CD14-positive monocyte (primary cell): ENCODE measurements around the gene PCP2. TPM values are rescaled to one million over a fixed set of nuclear protein-coding genes. Genes with fewer than 3 reads are reported as not detected.

Experiments used
- DNase-seq, 3 donors: peaks; one replicate each; pipeline ENCODE4 v3.0.0-alpha.2; 2011 to 2022
- H2AFZ ChIP-seq: 2 replicates; pipeline ENCODE4 v1.6.0; 2012; ENCODE audit warnings: mild to moderate bottlenecking, low read depth, low read length, inconsistent platforms; ENCODE audit not compliant: insufficient read depth, poor library complexity, severe bottlenecking
- H3K27ac ChIP-seq, 2 donors: 1 replicate in 1 of 2; 2 replicates in 1 of 2; pipeline ENCODE4 v1.5.1; 2012 to 2013; ENCODE audit warnings: low read length in 2 of 2, control low read depth in 1 of 2, inconsistent platforms in 1 of 2, low read depth in 1 of 2, mild to moderate bottlenecking in 1 of 2
- H3K27me3 ChIP-seq, 2 donors: one replicate each; pipeline versions ENCODE4 v1.6.0 to v1.6.1; 2011 to 2013; ENCODE audit warnings: low read length in 2 of 2; ENCODE audit not compliant: control insufficient read depth in 2 of 2, insufficient read depth in 2 of 2
- H3K36me3 ChIP-seq, 2 donors: replicated peaks in 1 of 2; 1 replicate in 1 of 2; 2 replicates in 1 of 2; pipeline versions ENCODE4 v1.5.1 to v1.6.1; 2012 to 2013; ENCODE audit warnings: low read length in 2 of 2, control low read depth in 1 of 2, inconsistent platforms in 1 of 2, mild to moderate bottlenecking in 1 of 2; ENCODE audit not compliant: insufficient read depth in 2 of 2, control insufficient read depth in 1 of 2
- H3K4me1 ChIP-seq, 2 donors: 1 replicate in 1 of 2; 2 replicates in 1 of 2; pipeline versions ENCODE4 v1.5.1 to v1.6.1; 2012 to 2013; ENCODE audit warnings: low read length in 2 of 2, control low read depth in 1 of 2, inconsistent platforms in 1 of 2, mild to moderate bottlenecking in 1 of 2, moderate library complexity in 1 of 2; ENCODE audit not compliant: insufficient read depth in 2 of 2, control insufficient read depth in 1 of 2
- H3K4me2 ChIP-seq: replicated peaks from 2 replicates; pipeline ENCODE3; 2012; ENCODE audit warnings: low read length, moderate library complexity, mild to moderate bottlenecking; ENCODE audit not compliant: poor library complexity, severe bottlenecking; ENCODE audit errors: extremely low read depth
- H3K4me3 ChIP-seq, 3 experiments: fragments of 200-600 bp in 1 of 3; sonication (generic) in 1 of 3; replicated peaks in 1 of 3; 1 replicate in 2 of 3; 2 replicates in 1 of 3; pipeline ENCODE4 v1.5.1; 2011 to 2013; ENCODE audit warnings: low read length in 3 of 3, mild to moderate bottlenecking in 3 of 3, control low read depth in 2 of 3, low read depth in 2 of 3, inconsistent platforms in 1 of 3, moderate library complexity in 1 of 3
- H3K79me2 ChIP-seq: 2 replicates; pipeline ENCODE4 v1.6.0; 2012; ENCODE audit warnings: mild to moderate bottlenecking, control low read depth, inconsistent platforms, low read length, moderate library complexity; ENCODE audit not compliant: insufficient read depth
- H3K9ac ChIP-seq: 2 replicates; pipeline ENCODE4 v1.6.0; 2017; ENCODE audit warnings: low read length, mild to moderate bottlenecking; ENCODE audit not compliant: insufficient read depth, poor library complexity, severe bottlenecking
- H3K9me3 ChIP-seq, 2 donors: replicated peaks in 1 of 2; 1 replicate in 1 of 2; 2 replicates in 1 of 2; pipeline versions ENCODE4 v1.5.1 to v1.6.1; 2012 to 2013; ENCODE audit warnings: low read length in 2 of 2, control low read depth in 1 of 2; ENCODE audit not compliant: control insufficient read depth in 1 of 2, insufficient read depth in 1 of 2
- H4K20me1 ChIP-seq: 2 replicates; pipeline ENCODE4 v1.6.0; 2012; ENCODE audit warnings: mild to moderate bottlenecking, low read length, control low read depth, moderate library complexity; ENCODE audit not compliant: insufficient read depth
- H3K27ac Mint-ChIP-seq, 7 donors: one replicate each; pipeline ENCODE4 v1.8.0; 2020; ENCODE audit warnings: mild to moderate bottlenecking in 7 of 7, mixed read lengths in 7 of 7, moderate library complexity in 6 of 7, inconsistent platforms in 2 of 7
- H3K27me3 Mint-ChIP-seq, 3 donors: one replicate each; pipeline ENCODE4 v1.8.0; 2021 to 2022; ENCODE audit warnings: low read depth in 3 of 3, mild to moderate bottlenecking in 3 of 3, mixed read lengths in 3 of 3, moderate library complexity in 3 of 3, inconsistent platforms in 1 of 3
- H3K36me3 Mint-ChIP-seq, 2 donors: one replicate each; pipeline ENCODE4 v1.8.0; 2020; ENCODE audit warnings: mixed read lengths in 2 of 2, inconsistent platforms in 1 of 2, mild to moderate bottlenecking in 1 of 2
- H3K4me1 Mint-ChIP-seq: one replicate; pipeline ENCODE4 v1.8.0; 2020; ENCODE audit warnings: mild to moderate bottlenecking, mixed read lengths
- H3K4me3 Mint-ChIP-seq, 2 donors: one replicate each; pipeline ENCODE4 v1.8.0; 2020; ENCODE audit warnings: mild to moderate bottlenecking in 2 of 2, mixed read lengths in 2 of 2, moderate library complexity in 1 of 2
- H3K9me3 Mint-ChIP-seq, 7 donors: one replicate each; pipeline ENCODE4 v1.8.0; 2020 to 2022; ENCODE audit warnings: mixed read lengths in 7 of 7, mild to moderate bottlenecking in 6 of 7, moderate library complexity in 6 of 7, inconsistent platforms in 2 of 7
- WGBS: methylation state at CpG from one replicate; pipeline ENCODE4 v1.1.5; 2013; ENCODE audit warnings: missing lambda C conversion rate; ENCODE audit not compliant: insufficient coverage; 5-methylcytosine and 5-hydroxymethylcytosine counted together
- intact Hi-C, 2 donors: fragments of 100-400 bp; cut with micrococcal nuclease; formaldehyde crosslinking; loops; one replicate each; pipeline versions ENCODE4 v1.15.0 to v1.15.1; 2023
- polyA minus RNA-seq: library from RNA; depleted of rRNA, polyadenylated mRNA; stranded (reverse); fragments of >200 nt; gene quantifications from 2 replicates; pipeline ENCODE4 v1.2.3, GENCODE V29; 2012
- polyA plus RNA-seq, 3 donors: library from polyadenylated mRNA; depleted of rRNA in 1 of 3; unstranded in 2 of 3; stranded (reverse) in 1 of 3; fragments of 300-500 nt in 2 of 3; fragments of >200 nt in 1 of 3; fragmentation: Illumina TruSeq in 2 of 3; gene quantifications; 1 replicate in 2 of 3; 2 replicates in 1 of 3; pipeline ENCODE4 v1.2.3, GENCODE V29; 2012 to 2021
- total RNA-seq, 12 experiments: library from RNA in 1 of 12; stranded (reverse) in 1 of 12; fragments of 120-200 nt in 1 of 12; gene quantifications; one replicate each; pipeline ENCODE4 v1.2.4 and lab custom pipeline; 2013 to 2026; ENCODE audit warnings: mixed read lengths in 6 of 12, inconsistent platforms in 1 of 12
- TF ChIP-seq, protein P1 (sequence below): fragments of 200-600 bp; IDR thresholded peaks from one replicate; pipeline ENCODE4 v1.8.0; 2022; ENCODE audit warnings: antibody characterized with exemption, mild to moderate bottlenecking

PCP2 gene
- total RNA-seq (2013), result 3.1 TPM
- polyA plus RNA-seq, result 1 to 10 TPM in 1 of 3 donors, not detected in 2; 1.8 TPM
- not detected in 2 replicates for polyA minus RNA-seq
- 0.08 to 0.58 (median 0.33) reads per million in 11 experiments for total RNA-seq (lab: John Stamatoyannopoulos, UW)

GRCh38 chr19:7633698-7634097 lies at the start of gene PCP2:
Gene PCP2, minus strand, starts transcription at chr19:7633719. Its CDS starts 262 bp downstream, at chr19:7633457.
- TF ChIP-seq, protein P1, sequence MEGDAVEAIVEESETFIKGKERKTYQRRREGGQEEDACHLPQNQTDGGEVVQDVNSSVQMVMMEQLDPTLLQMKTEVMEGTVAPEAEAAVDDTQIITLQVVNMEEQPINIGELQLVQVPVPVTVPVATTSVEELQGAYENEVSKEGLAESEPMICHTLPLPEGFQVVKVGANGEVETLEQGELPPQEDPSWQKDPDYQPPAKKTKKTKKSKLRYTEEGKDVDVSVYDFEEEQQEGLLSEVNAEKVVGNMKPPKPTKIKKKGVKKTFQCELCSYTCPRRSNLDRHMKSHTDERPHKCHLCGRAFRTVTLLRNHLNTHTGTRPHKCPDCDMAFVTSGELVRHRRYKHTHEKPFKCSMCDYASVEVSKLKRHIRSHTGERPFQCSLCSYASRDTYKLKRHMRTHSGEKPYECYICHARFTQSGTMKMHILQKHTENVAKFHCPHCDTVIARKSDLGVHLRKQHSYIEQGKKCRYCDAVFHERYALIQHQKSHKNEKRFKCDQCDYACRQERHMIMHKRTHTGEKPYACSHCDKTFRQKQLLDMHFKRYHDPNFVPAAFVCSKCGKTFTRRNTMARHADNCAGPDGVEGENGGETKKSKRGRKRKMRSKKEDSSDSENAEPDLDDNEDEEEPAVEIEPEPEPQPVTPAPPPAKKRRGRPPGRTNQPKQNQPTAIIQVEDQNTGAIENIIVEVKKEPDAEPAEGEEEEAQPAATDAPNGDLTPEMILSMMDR, result no peak
- Histone ChIP-seq H3K36me3 (peaks cover 11 to 19% of the 10 kb centered on the region in 2 donors), H3K4me3 (no peak within 1 kb of the TSS), H3K4me1 (peaks cover 34 to 43% of the 10 kb centered on the region in 2 donors), H3K27me3 (no peaks in the 10 kb centered on the region), H3K79me2 (peaks cover 56% of the 10 kb centered on the region), H2AFZ (no peak within 1 kb of the TSS), H3K27ac (no peak within 1 kb of the TSS), H3K9me3 (no peaks in the 10 kb centered on the region), H3K4me2 (no peak within 1 kb of the TSS), H4K20me1 (peaks cover 11% of the 10 kb centered on the region), H3K9ac (no peak within 1 kb of the TSS)
- Mint-ChIP-seq H3K9me3 (peaks cover 0 to 2% (median 0%) of the 10 kb centered on the region in 7 donors), H3K4me1 (peaks cover 41% of the 10 kb centered on the region), H3K4me3 (no peak within 1 kb of the TSS), H3K36me3 (peaks cover 17 to 23% of the 10 kb centered on the region in 2 donors), H3K27ac (peak within 1 kb of the TSS in 1 of 7 donors; percentile 46), H3K27me3 (peaks cover 0 to 4% (median 2%) of the 10 kb centered on the region in 3 donors)
- WGBS, result 100% methylated on average over 1 of the region's 2 CpGs
- intact Hi-C loops, result loop anchor here in 1 of 2 donors (10.0 kb wide), 1 partner anchor 271 kb away; the partner anchor contains the start of gene MAP2K7
- no peak for DNase-seq

GRCh38 chr19:7682175-7682855 lies 48.8 kb upstream of the PCP2 start:
- H3K27me3 ChIP-seq, result no peaks in the 10 kb centered on the region
- intact Hi-C loops, result loop anchor here (5.0 kb wide), 2 partner anchors 35 to 45 kb away; partner anchors contain the start of gene STXBP2 (in 1 of the 2)
- peaks cover 30% of the 10 kb centered on the region for H4K20me1 ChIP-seq
- H3K79me2 ChIP-seq, result peaks cover 75% of the 10 kb centered on the region
- peak overlapping the region; percentile 89 to 92 for H3K4me3 Mint-ChIP-seq
- H3K4me1 ChIP-seq, result peaks cover 43 to 55% of the 10 kb centered on the region in 2 donors
- peaks cover 24 to 48% of the 10 kb centered on the region in 2 donors for H3K36me3 Mint-ChIP-seq
- H3K4me2 ChIP-seq, result peak overlapping the region; percentile 97
- H3K9ac ChIP-seq, result peak overlapping the region; percentile 98
- DNase-seq, result peak in 1 of 3 donors; percentile 5
- H3K27me3 Mint-ChIP-seq, result peaks cover 0 to 7% (median 3%) of the 10 kb centered on the region in 3 donors
- no peaks in the 10 kb centered on the region for H3K9me3 ChIP-seq
- peak overlapping the region; percentile 93 to 98 (median 96) for H3K27ac Mint-ChIP-seq
- peak overlapping the region; percentile 68 for H2AFZ ChIP-seq
- H3K4me3 ChIP-seq, result peak overlapping the region; percentile 95 to 99 (median 96)
- WGBS, result 85% methylated on average over 68 of the region's 74 CpGs
- peak overlapping the region; percentile 96 for H3K27ac ChIP-seq
- H3K36me3 ChIP-seq, result peaks cover 12 to 31% of the 10 kb centered on the region in 2 donors
- H3K4me1 Mint-ChIP-seq, result peaks cover 56% of the 10 kb centered on the region
- TF ChIP-seq, protein P1, result no peak
- no peaks in the 10 kb centered on the region for H3K9me3 Mint-ChIP-seq
